Activated CD8-positive, alpha-beta T cell treated with anti-CD3 and anti-CD28 coated beads for 36 hours (primary cell): ENCODE data around the gene RDX. TPM values are rescaled to one million over a fixed set of nuclear protein-coding genes. Genes with fewer than 3 reads are reported as not detected.
"Not testable (repeated sequence)": the region's sequence is repeated elsewhere in the genome, so short reads cannot be mapped to it uniquely, and the experiment has no call there.

Experiments used
- ATAC-seq: fragments of 200-7000 bp; cut with Tn5 transposase; one replicate; pipeline ENCODE4 v1.10.0; 2021; ENCODE audit warnings: mild to moderate bottlenecking, moderate library complexity
- CTCF ChIA-PET: fragments of 350-600 bp; sonication (Branson Sonifier 250); formaldehyde crosslinking; loops from one replicate; lab custom pipeline; 2021; ENCODE audit warnings: antibody characterized with exemption; lab: Charles Lee
- POLR2A ChIA-PET: fragments of 350-600 bp; sonication (Branson Sonifier 250); formaldehyde crosslinking; loops from one replicate; lab custom pipeline; 2021; ENCODE audit warnings: antibody characterized with exemption; lab: Charles Lee
- DNase-seq: peaks from one replicate; pipeline ENCODE4 v3.0.0-alpha.2; 2020
- H3K27ac Mint-ChIP-seq: one replicate; pipeline ENCODE4 v1.8.0; 2021; ENCODE audit warnings: mild to moderate bottlenecking, mixed read lengths
- H3K27me3 Mint-ChIP-seq: one replicate; pipeline ENCODE4 v1.8.0; 2021; ENCODE audit warnings: mixed read lengths
- H3K36me3 Mint-ChIP-seq: one replicate; pipeline ENCODE4 v1.8.0; 2021; ENCODE audit warnings: low read depth, mixed read lengths
- H3K4me1 Mint-ChIP-seq: one replicate; pipeline ENCODE4 v1.8.0; 2021; ENCODE audit warnings: low read depth, mixed read lengths
- H3K4me3 Mint-ChIP-seq: one replicate; pipeline ENCODE4 v1.8.0; 2021; ENCODE audit warnings: mild to moderate bottlenecking, moderate library complexity, mixed read lengths
- H3K9me3 Mint-ChIP-seq: one replicate; pipeline ENCODE4 v1.8.0; 2021; ENCODE audit warnings: mixed read lengths
- intact Hi-C: fragments of 100-400 bp; cut with micrococcal nuclease; formaldehyde crosslinking; loops from one replicate; pipeline ENCODE4 v1.10.0; 2022
- total RNA-seq, 2 experiments: library from RNA; stranded (reverse); gene quantifications; one replicate each; pipeline ENCODE4 v1.2.3, GENCODE V29; 2021
- TF ChIP-seq, protein P1 (sequence below): fragments of 200-600 bp; IDR thresholded peaks from one replicate; pipeline ENCODE4 v1.8.0; 2022; ENCODE audit warnings: antibody characterized with exemption, mild to moderate bottlenecking

Gene RDX
- total RNA-seq, 2 experiments from 2014 or later, result 37.8 to 41.2 TPM

DNA sequence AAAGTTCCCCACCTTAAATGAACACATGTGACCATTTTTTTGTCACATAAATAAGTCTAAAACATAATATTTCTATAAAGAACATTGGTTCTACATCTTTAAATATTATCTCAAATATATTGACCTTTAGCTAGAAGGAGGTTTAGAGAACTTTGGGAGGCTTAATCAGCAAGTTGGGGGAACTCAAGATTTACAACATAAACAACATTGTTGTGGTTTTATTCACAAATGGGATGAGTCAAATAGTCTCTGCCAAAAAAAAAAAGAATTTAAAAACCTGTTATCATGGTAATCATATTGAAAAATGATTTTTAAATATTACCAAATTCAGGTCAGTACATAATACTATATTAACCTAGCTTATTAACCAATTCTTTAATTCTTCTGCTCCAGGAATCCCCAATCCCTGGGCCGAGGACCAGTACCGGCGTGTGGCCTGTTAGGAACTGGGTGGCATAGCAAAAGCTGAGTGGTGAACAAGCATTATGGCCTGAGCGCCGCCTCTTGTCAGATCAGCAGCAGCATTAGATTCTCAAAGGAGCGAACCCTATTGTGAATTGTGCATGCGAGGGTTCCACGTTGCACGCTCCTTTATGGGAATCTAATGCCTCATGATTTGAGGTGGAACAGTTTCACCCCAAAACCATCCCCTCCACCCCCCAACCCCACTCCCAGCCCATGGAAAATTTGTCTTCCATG, 98.2 kb downstream of the RDX start:
- DNase-seq, result no peak
- intact Hi-C loops, result no loop called here
- no peaks in the 10 kb centered on the region for H3K4me1 Mint-ChIP-seq
- ATAC-seq, result no peak
- H3K36me3 Mint-ChIP-seq, result no peaks in the 10 kb centered on the region
- CTCF ChIA-PET, result interaction anchor here (1.0 to 9.0 kb wide), 9 partner anchors 10 to 1031 kb away, joined by 3 to 126 read pairs (median 5); partner anchors contain the start of gene FDX1
- TF ChIP-seq, protein P1, sequence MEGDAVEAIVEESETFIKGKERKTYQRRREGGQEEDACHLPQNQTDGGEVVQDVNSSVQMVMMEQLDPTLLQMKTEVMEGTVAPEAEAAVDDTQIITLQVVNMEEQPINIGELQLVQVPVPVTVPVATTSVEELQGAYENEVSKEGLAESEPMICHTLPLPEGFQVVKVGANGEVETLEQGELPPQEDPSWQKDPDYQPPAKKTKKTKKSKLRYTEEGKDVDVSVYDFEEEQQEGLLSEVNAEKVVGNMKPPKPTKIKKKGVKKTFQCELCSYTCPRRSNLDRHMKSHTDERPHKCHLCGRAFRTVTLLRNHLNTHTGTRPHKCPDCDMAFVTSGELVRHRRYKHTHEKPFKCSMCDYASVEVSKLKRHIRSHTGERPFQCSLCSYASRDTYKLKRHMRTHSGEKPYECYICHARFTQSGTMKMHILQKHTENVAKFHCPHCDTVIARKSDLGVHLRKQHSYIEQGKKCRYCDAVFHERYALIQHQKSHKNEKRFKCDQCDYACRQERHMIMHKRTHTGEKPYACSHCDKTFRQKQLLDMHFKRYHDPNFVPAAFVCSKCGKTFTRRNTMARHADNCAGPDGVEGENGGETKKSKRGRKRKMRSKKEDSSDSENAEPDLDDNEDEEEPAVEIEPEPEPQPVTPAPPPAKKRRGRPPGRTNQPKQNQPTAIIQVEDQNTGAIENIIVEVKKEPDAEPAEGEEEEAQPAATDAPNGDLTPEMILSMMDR, result no peak
- H3K27me3 Mint-ChIP-seq, result no peaks in the 10 kb centered on the region
- H3K4me3 Mint-ChIP-seq, result no peak overlapping the region
- no peaks in the 10 kb centered on the region for H3K9me3 Mint-ChIP-seq
- H3K27ac Mint-ChIP-seq, result no peak overlapping the region
- POLR2A ChIA-PET, result no interaction called here

DNA sequence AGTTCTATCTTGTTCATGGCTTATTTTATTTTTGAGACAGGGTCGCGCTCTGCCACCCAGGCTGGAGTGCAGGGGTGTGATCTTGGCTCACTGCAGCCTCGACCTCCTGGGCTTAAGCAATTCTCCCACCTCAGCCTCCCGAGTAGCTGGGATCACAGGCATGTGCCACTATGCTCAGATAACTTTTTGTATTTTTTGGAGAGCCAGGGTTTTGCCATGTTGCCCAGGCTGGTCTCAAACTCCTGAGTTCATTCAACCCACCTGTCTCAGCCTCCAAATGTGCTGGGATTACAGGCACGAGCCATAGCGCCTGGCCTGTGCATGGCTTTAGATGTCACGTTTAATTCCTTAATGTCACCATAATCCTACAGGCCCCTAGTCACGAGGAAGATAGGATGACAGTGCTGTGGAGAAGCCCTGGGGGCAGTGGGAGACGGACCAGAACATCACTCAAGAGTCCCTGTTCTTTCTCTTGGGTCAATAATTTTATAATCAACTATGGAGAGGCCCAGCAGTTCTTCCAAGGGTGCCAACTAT, 99.5 kb downstream of the RDX start:
- TF ChIP-seq, protein P1, result no peak
- intact Hi-C loops, result no loop called here
- Mint-ChIP-seq H3K36me3 (no peaks in the 10 kb centered on the region), H3K4me3 (no peak overlapping the region), H3K4me1 (peaks cover 10% of the 10 kb centered on the region), H3K27ac (no peak overlapping the region), H3K27me3 (peaks cover 3% of the 10 kb centered on the region), H3K9me3 (peaks cover 4% of the 10 kb centered on the region)
- DNase-seq (no peak), ATAC-seq (no peak)
- CTCF ChIA-PET, result interaction anchor here (2.4 to 9.0 kb wide), 2 partner anchors 180 to 235 kb away, joined by 10 to 126 read pairs; partner anchors contain the start of gene FDX1
- POLR2A ChIA-PET, result no interaction called here

DNA sequence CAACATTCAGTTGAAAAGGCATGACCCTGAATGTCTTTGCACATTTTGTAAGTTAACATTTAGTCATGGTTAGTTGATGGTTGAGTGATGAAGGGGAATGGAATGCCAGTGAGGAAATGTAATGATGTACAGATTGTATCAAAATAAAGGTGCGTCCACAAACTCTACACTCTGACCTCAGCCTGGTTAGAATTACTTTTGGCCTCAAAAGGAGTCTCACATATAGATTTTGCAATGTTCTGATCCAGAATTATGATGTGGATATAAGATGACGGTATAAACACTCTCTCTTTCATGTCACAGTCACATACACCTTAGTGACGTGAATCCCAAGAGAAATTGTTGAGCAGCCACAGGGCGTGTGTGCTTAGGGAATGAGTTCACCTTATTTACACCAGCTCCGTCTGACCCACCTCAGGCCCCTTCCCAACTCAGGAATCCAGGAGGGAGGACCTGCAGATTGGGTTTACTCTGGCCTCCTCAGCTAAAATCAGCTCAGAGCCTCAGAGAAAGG, 100.1 kb downstream of the RDX start:
- DNase-seq, result no peak
- intact Hi-C loops, result no loop called here
- ChIA-PET POLR2A (no interaction called here), CTCF (interaction anchor here (1.7 to 9.0 kb wide), 3 partner anchors 8 to 236 kb away, joined by 4 to 126 read pairs (median 10); partner anchors contain the start of gene FDX1)
- Mint-ChIP-seq H3K36me3 (no peaks in the 10 kb centered on the region), H3K27me3 (peaks cover 5% of the 10 kb centered on the region), H3K27ac (no peak overlapping the region), H3K4me3 (no peak overlapping the region), H3K4me1 (peaks cover 10% of the 10 kb centered on the region), H3K9me3 (peaks cover 4% of the 10 kb centered on the region)
- no peak for ATAC-seq
- TF ChIP-seq, protein P1, result no peak

DNA sequence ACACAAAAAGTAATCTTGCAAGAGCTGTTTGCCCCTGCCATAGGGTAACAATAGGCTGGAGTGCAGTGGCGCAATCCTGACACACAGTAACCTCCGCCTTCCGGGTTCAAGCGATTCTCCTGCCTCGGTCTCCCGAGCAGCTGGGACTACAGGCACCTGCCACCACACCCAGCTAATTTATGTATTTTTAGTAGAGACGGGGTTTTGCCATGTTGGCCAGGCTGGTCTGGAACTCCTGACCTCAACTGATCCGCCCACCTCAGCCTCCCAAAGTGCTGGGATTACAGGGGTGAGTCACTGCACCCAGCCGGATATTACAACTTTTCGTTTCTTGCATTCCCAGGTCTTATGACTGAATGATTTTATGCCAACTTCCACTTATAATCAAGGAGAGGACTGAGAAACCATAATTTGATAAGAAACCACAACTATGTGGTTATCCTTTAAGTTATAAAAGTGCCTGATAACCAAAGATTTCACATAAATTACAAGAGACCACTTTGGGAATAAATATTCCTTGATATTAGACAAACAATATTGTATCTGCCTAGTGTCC, 102.1 kb downstream of the RDX start:
- H3K36me3 Mint-ChIP-seq, DNase-seq, ATAC-seq, H3K27ac Mint-ChIP-seq, H3K4me3 Mint-ChIP-seq, POLR2A ChIA-PET, H3K27me3 Mint-ChIP-seq, H3K9me3 Mint-ChIP-seq, intact Hi-C loops, H3K4me1 Mint-ChIP-seq: not testable (repeated sequence)
- CTCF ChIA-PET, result interaction anchor here (1.2 kb wide), 1 partner anchor 239 kb away, joined by 3 read pairs; no protein-coding TSS in a partner anchor

DNA sequence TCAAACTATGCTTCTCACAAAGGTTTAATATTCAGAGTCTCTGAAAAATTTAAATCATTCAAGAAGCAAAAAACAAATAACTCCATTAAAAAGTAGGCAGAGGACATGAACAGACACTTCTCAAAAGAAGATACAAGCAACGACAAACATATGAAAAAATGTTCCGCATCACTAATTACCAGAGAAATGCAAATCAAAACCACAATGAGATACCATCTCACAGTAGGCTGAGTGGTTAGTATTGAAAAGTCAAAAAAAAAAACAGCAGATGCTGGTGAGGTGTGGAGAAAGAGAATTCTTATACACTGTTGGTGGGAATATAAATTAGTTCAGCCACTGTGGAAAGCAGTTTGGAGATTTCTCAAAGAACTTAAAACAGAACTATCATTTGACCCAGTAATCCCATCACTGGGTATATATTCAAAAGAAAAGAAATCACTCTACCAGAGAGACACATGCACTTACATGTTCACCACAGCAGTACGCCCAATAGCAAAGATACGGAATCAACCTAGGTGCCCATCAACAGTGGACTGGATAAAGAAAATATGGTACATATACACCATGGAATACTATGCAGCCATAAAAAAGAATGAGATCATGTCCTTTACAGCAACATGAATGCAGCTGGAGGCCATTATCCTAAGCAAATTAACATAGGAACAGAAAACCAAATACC, 103.7 kb downstream of the RDX start:
- H3K4me1 Mint-ChIP-seq, H3K9me3 Mint-ChIP-seq, H3K36me3 Mint-ChIP-seq, DNase-seq, intact Hi-C loops, H3K27ac Mint-ChIP-seq, H3K4me3 Mint-ChIP-seq, H3K27me3 Mint-ChIP-seq: not testable (repeated sequence)
- ChIA-PET POLR2A (interaction anchor here (1.1 kb wide), 1 partner anchor 96 kb away, joined by 3 read pairs; no protein-coding TSS in a partner anchor), CTCF (interaction anchor here (2.3 kb wide), 2 partner anchors 8 to 242 kb away, joined by 7 to 10 read pairs; no protein-coding TSS in a partner anchor)
- ATAC-seq, result peak; percentile 37
